HL-60/S4 treated with phorbol 12-myristate 13-acetate at 8.2 ng/mL for 4 days and 3 days (cell line): ENCODE measurements around the gene NR1H2.
"Not testable (repeated sequence)": the region's sequence is repeated elsewhere in the genome, so short reads cannot be mapped to it uniquely, and the experiment has no call there.

Source experiments
- in situ Hi-C: fragments of 300-500 bp; cut with MboI; formaldehyde crosslinking; loops from 2 replicates; pipeline ENCODE4 v1.15.0; 2022; ENCODE audit warnings: low sequenced_read_pairs

Gene NR1H2

DNA sequence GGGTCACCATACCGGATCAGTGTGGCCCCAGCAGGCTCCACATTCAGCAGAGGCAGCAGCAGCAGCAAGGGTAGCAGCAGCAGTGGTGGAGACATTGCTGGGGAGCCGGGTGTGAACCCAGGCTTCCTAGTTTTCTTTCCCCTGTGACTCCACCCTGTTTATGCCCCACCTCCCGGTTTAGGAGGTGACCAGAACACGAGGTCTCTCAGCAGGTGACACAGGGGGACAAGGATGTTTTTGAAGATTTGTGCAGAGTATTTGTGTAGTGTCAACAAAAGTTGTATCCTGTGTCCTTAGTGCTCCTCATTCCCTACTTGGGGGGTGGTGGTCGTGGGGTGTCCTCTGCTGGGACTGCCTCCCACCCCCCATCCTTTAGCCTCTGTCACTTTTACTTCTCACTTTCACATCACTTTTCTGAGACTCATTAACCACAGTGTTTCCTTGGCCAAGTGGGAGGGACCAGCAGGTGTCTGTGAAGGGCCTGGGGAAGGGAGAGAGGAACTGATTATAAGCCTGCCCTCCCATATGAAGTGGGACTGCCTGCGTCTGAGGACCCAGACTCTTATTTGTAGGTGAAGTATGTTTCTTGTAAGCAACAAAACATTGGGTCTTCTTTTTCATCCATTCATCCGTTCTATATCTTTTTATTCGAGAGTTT lies 31.5 kb upstream of the NR1H2 start:
- in situ Hi-C loops, result no loop called here

DNA sequence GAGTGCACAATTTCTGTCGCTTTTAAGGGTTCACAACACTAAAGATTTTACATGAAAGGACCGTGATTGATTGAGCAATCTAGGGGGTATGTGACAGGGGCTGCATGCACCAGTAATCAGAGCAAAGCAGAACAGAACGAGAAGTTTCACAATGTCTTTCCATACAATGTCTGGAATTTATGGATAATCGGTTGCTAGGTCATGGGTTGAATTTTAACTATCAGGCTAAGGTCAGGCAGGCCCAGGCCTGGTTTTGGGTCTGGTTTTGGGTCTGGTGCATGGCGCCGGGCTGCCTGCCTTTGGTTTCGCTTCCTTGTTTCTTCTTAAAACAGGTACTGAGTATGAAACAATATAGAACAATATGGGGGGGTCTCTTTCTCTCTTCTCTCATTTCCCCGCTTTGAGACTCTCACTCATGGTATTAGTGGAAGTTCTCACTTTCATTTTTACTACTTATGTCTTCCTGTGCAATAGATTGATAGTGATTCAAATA lies 29.1 kb upstream of the NR1H2 start:
- in situ Hi-C loops, result not testable (repeated sequence)

DNA sequence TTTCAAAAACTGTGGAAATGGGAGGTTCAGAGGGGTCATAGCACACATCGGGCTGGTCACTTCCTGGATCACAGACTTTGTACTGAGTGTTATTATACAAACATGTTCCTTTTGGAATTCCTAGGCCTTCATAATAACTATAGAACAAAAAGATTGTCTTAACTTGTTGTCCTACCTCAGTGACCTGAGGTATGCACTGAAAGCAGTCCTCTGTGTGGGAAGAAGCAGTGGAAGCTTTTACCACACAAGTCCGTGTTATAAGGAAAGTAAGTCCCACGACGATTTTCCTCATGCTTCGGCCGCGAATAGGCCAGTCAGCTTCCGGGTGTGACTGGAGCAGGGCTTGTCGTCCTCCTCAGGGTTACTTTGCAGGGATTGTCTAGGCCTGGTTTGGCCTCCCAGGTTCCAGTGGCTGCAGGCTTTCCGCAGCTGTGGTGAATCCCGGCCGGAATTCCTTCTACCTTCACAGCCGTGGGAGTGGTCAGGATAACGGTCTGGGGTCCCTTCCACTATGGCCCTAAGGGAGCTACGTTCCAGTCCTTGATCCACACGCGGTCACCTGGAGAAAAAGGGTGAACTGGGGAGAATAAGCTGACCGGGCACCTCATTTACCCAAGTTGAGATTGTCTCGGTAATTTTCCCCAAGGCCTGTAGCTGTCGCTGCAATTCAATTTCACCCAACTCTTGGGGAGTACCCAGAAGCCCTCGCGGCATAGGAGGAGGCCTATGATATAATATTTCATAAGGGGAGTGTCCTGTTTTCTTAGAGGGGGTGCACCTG lies 26.8 kb upstream of the NR1H2 start:
- in situ Hi-C loops, result loop anchor here (25.0 kb wide), 1 partner anchor 438 kb away; the partner anchor contains the start of gene ACP4

DNA sequence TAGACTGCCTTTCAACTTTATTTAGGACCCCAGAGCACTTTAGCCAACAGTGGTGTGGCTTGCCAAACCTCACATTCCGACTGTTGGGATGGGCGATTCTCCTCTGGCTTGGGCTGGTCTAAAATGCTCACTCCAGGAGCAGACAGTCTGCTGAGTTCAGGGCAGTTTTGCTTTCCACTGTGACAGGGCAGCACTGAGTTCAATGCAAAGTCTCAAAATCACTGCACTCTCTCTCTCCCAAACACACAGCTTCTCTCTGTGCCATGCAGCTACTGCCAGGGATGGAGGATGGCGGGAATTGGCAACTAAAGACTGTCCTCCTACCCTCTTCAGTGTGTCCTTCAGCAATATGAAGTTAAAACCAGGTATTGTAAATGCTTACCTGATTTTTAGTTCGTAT lies 24.0 kb upstream of the NR1H2 start:
- in situ Hi-C loops, result loop anchor here (25.0 kb wide), 1 partner anchor 435 kb away; the partner anchor contains the start of gene ACP4

DNA sequence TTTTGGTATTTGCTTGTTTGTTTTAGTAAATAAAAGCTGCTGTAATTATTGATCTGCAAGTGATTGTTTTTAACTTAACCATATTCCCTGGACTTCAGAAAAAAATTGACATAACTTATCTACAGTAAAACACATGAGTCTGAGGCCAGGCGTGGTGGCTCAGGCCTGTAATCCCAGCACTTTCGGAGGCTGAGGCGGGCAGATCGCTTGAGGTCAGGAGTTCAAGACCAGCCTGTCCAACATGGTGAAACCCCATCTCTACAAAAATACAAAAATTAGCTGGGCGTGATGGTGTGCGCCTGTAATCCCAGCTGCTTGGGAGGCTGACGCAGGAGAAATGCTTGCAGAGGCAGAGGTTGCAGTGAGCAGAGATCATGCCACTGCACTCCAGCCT lies 22.8 kb upstream of the NR1H2 start:
- in situ Hi-C loops, result loop anchor here (25.0 kb wide), 1 partner anchor 434 kb away; the partner anchor contains the start of gene ACP4

DNA sequence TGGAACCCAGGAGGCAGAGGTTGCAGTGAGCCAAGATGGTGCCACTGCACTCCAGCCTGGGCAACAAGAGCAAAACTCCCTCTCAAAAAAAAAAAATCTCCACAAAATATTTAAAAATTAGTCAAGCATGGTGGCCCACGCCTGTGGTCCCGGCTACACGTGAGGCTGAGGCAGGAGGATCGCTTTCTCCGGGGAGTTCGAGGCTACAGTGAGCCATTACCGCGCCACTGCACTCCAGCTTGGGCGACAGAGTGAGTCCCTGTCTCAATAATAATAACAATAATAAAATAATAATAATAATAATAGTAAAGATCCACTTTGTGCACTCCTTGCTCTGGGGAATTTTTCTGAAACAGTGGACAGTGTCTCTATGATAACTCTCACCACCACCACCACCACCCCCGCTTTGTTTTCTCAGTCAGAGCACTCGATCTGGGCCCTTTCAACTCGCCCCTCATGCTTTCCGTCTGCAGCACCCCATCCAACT lies 19.5 kb upstream of the NR1H2 start:
- in situ Hi-C loops, result loop anchor here (25.0 kb wide), 1 partner anchor 431 kb away; the partner anchor contains the start of gene ACP4

DNA sequence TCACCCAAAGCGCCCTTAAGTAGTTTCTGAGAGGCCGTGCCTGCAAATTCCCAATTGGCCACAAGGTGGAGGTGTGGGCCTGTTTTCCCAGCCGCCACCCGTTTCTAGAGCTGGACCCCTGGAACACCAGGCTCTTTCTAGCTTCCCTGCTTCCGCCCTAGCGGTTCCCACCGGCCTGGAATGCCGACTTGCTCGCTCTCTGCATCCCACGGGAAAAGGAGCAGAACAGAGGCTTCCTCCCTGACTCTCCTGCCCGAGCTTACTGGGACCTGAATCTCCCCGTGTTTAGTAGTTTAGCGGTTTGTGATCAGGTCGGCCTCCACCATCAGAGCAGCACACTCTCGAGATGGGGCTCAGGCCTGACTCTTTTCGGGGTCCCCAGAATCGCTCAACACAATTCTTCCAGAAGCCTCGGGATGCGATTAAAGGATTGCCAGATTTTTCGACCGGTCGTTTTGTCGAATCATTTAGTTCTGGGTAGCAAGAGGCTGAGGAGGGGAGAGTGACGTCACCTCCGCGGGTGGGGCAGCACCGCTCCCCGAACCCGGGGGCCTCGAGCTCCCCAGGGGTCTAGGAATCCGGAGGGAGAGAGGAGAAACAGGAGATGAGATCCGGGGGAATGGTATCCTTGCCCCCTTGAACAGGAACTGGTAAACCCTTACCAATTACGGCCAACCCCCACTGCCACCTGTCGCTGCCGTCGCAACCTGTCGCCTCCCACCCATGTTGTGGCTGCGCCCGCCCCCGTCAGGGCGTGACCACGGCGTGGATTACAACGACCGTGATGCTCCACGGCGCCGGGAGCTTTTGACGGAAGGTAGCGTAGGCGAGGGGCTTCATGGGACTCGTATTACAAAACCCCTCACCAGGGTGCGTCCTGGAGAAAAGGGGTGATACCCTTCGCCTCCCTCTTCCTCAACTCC lies 18.8 kb upstream of the NR1H2 start:
- in situ Hi-C loops, result loop anchor here (25.0 kb wide), 1 partner anchor 430 kb away; the partner anchor contains the start of gene ACP4

DNA sequence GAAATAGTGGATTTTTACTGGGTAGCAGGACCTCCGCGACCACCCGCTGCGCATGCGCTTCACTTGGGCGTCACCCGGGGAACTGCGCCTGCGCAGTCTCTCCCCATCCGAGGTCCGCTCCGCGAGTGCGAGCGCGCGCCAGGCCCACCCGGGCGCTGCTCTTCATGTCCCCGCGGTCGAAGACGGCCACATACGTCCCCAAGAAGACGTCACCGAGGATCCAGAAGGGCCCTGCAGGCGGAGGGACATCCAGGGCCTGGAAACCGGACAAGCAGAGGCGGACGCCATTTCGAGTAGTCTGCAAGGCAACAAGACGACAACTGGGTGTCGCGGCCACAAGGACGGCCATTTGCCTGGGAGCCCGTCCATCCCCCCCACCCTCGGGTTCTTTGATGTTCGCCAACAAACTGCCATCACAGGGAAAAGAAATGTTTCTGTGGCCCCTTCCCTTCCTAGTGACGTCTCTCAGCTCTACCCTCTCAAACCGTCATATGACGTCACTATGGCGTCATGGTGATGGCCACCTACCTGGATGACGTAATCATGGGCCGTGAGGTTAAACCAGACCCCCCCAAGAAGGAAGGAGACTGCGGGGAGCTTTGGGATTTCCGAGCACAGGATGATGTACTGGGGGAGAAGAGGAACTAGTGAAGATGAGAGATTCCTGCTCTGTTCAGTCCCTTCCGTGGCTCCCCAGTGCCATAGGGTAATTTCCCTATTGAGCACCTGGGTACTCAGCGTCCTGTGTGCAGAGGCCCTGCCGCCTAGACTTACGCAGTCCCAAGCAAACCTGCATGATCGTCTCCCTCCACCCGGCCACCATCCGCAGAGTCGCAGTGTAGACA lies 17.6 kb upstream of the NR1H2 start:
- in situ Hi-C loops, result loop anchor here (25.0 kb wide), 1 partner anchor 429 kb away; the partner anchor contains the start of gene ACP4

DNA sequence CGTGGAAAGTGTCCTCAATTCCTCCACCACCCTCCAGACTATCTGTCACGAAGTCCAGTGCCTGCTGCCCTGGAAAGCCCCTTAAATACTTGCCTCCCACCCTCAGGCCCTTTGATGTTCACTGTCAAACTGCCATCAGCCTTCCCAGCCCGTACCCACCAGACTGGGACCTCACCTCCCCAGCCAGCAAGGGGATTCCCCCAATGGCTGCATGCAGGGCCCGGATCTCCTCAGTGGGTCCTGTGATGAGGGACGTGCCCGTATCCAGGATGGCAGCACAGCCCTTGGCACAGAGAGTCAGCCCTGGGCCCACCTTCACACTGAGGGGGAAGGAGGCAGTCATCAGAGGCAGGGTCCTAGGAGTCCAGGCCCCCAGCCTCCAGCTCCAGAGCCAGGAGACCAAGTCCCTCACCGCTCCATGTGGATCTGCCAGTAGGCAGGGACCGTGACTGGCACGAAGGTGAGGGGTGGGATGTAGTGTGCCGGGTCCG lies 16.9 kb upstream of the NR1H2 start:
- in situ Hi-C loops, result loop anchor here (25.0 kb wide), 1 partner anchor 428 kb away; the partner anchor contains the start of gene ACP4

DNA sequence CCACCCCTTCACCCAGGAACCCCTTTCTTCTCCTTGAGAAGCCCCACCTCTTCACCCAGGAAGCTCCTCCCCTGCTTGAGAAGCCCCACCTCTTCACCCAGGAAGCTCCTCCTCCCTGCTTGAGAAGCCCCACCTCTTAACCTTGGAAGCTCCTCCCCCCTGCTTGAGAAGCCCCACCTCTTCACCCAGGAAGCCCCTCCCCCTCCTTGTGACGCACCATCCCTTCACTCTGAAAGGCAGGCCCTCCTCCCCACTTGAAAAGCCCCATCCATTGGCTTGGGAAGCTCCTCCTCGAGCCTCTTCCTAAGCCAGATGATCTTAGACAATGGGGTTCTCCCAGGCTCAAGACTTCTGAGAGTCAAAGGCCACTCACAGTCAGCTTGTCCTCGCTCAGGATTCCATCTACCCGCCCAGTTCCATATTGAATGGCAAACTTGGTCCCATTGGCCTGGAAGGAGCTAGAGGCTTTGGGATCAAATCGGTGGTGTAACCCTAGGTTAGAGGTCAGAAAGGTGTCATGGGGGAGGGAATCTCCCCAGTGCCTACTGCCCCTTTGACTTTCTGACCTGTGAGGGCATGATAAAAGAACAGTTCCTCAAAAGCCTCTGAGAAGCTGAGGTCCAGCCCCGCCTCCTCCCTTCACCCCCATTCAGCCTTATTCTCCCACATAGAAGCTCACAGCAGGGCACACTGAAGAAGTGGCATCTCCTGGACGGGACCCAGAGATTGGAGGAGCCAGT lies 14.8 kb upstream of the NR1H2 start:
- in situ Hi-C loops, result loop anchor here (10.0 to 25.0 kb wide), 2 partner anchors 103 to 426 kb away; partner anchors contain the start of gene ACP4

DNA sequence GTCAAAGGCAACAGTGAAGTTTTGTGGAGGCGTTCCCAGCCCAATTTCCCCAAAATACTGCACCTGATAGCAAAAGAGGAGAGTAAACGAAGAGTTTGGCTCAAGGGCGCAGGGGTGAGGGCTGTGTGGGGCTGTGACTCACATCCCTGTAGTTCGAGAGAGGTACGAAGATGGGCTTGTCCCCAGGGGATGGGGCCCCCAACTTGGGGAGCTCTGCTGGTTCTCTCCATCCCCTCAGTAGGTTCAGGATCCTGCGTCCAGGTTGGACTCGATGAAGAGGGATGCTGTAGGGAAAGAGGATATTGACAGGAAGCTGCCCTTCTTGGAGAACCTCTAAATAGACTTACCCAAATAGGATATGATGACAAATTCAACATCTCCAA lies 14.2 kb upstream of the NR1H2 start:
- in situ Hi-C loops, result loop anchor here (10.0 to 25.0 kb wide), 2 partner anchors 103 to 425 kb away; partner anchors contain the start of gene ACP4

DNA sequence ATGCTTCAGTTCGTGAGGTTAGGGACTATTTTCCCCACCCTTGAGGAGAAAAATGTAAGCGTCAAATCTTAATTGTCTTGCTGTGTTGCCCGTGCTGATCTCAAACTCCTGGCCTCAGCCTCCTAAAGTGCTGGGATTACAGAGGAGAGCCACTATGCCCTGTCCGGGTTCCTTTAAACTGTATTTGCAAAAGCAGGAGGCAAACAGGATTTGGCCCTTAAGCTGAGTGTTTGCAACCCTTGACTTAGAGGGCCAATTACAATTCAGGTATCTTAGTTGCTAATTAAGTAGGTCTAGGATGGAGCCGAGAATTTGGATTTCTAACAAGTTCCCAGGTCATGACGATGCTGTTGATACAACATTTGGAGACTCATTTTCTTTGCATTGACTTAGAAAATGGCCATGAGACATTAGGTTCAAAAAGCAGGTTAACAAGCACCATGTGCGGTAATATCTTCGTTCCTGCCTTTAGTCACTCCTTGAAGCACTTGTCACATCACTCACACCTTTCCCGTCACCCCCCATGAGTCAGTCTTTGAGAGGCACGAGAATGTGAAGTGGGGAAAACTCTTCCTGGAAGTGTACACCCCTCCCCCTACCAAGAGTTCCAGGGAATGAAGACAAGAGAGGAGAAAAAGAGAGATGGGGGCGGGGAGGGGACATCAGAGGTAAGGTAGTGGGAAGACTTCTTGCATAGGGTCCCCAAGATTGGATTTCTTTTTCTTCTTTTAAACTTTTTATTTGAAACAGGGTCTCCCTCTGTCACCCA lies 13.4 kb upstream of the NR1H2 start:
- in situ Hi-C loops, result loop anchor here (10.0 to 25.0 kb wide), 2 partner anchors 102 to 424 kb away; partner anchors contain the start of gene ACP4

DNA sequence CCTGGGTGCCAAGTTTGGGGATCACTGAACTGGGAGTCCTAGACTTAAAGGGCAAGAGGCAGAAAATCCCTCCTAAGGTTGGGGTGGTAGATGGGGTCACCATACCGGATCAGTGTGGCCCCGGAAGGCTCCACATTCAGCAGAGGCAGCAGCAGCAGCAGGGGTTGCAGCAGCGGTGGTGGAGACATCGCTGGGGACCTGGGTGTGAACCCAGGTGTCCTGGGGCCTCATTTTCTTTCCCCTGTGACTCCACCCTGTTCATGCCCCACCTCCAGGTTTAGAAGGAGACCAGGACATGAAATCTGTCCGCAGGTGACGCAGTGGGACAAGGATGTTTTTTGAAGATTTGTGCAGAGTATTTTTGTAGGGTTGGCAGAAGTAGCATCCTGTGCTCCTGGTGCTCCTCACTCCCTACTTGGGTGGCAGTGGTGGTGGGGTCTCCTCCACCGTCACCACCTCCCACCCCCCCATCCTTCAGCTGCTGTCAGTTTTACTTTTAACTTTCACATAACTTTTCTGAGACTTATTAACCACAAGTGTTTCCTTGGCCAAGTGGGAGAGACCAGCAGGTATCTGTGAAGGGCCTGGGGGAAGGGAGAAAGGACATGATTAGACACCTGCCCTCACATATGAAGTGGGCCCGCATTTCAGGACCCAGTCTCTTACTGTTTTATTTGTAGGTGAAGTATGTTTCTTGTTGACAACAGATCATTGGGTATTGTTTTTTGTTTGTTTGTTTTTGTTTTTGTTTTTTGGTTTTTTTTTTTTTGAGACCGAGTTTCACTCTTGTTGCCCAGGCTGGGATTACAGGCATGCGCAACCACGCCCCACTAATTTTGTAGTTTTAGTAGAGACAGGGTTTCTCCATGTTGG lies 10.6 kb upstream of the NR1H2 start, which contains the start of gene NAPSA:
Gene NAPSA, minus strand, starts transcription at position 206 of the 873 bp plus-strand sequence. Its CDS starts 18 bp downstream, at position 188.
- in situ Hi-C loops, result loop anchor here (10.0 to 25.0 kb wide), 2 partner anchors 99 to 422 kb away; partner anchors contain the start of gene ACP4

DNA sequence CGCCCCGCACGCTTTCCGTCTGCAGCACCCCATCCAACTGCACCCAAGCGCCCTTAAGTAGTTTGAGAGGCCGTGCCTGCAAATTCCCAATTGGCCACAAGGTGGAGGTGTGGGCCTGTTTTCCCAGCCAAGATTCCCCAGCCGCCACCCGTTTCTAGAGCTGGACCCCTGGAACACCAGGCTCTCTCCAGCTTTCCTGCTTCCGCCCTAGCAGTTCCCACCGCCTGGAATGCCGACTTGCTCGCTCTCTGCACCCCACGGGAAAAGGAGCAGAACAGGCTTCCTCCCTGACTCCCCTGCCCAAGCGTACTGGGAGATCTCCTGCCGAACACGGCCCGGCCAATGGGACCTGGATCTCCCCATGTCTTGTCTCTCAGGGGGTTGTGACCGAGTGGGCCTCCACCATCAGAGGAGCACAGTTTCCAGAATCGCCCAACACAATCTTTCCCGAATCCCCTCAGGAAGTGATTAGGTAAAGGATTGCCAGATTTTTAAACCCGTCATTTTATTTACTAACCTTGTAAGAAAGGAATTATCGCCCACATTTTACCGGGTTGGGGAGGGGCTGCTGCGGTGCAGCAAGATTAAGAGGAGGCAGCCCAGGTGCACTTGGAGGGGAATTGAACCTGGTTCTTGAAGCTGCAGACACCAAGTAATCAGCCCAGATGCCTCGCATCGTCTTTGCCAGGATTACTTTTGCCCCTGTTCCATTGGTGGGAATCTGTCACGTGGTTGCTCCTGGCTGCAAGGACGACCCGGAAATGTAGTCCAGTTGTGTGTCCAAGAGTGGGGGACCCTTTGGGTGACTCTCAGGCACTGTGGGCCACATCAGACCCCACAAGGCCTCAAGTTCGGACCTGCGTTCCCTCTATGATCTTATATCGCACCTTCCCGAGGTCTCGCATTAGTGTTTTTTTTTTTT lies 7.3 kb upstream of the NR1H2 start:
- in situ Hi-C loops, result loop anchor here (10.0 to 25.0 kb wide), 2 partner anchors 96 to 418 kb away; partner anchors contain the start of gene ACP4

DNA sequence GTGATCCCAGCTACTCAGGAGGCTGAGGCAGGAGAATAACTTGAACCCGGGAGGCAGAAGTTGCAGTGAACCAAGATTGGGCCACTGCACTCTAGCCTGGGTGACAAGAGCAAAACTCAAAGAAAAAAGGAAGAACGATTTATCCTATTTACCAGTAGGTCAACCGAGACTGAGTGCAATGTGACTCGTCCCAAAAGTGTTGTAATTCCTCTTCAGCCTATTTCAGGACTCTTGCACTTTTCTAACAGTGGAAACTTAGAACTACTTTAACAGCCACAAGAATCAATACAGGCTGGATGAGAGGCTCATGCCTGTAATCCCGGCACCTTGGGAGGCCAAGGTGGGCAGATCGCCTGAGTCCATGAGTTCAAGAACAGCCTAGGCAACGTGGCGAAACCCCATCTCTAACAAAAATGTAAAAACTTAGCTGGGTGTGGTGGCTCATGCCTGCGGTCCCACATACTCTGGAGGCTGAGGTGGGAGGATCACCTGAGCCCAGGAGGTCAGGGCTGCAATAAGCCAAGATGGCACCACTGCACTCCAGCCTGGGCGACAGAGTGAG lies 4.3 kb upstream of the NR1H2 start:
- in situ Hi-C loops, result loop anchor here (25.0 kb wide), 1 partner anchor 415 kb away; the partner anchor contains the start of gene ACP4
